ENCODE data around the gene SEC23A.

SEC23A gene

DNA sequence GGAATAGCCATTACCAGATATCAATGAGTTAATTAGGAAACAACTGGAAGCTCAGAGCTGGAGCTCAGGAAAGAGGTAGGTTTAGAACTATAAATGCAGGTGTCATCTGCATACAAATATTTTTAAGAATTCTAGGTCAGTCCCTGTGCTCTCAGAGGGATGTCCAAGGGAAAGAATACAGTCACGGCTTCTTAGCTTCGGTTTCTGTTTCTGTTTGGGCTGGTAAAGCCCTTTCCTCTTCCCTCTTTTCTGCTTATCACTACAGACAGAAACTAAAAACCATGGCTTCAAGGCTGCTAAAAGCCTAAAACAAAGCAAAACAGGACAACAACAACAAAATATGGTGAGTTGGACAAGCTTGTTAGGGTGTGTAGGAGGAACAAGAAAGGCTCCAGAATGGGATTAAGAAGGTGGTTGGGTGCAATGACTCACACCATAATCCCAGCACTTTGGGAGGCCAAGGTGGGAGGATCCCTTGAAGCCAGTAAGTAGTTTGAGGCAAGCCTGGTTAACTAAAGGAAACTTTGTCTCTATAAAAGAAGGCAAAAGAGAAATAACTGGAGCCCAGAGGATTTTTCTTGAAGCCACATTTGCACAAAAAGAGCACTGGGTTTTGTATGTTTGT, 113.0 kb downstream of the SEC23A start:
- DNase-seq (ENCODE audit: low read depth): no peak

- DNase-seq (ENCODE audit: low read depth): no peak
These were observed 115.3 kb downstream of the SEC23A start for GRCh38 chr14:38987781-38988180.

DNA sequence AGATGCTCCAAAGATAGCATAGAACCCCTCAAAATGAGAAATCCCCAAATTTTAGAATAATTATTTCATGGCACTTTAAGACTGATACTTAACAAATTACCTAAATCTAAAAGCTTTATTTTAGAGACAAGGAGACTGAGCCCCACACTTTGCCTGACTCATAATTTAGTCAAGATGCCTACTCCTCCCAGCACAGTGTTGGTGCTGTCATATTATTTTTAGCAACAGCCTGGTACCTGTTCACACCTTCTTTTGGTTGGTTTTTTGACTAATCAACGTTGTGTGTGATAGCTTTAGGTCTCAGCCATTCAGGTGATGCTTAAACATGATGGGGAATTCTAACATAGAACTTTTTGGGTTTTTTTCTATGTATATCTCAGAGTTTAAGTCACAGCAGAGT, 120.2 kb downstream of the SEC23A start:
- DNase-seq (ENCODE audit: low read depth): no peak

DNA sequence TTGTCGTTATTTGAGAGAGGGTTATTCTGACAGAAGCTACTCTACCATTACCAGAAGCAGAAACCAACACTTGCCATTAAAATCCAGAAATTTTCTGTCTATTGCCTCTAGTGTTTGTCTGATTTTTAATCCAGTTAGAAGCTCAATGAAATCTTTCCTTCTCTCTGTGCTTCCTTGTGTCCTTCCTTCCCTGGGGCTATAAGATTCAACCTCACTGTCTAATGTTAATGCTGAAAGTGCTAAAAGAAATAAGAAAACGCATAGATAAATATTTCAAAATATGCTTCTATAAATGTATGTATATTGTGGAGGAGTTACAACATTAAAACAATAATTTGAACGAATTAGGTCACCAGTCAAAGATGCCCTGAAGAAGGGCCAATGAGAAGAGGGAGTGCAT, 120.8 kb downstream of the SEC23A start:
- no peak for DNase-seq (ENCODE audit: low read depth)

All from activated T-cell treated with anti-CD3 and anti-CD28 coated beads for 1 hour (primary cell).